Glutamatergic neuron (in vitro differentiated cells): ENCODE data around the gene SNRPN. TPM values are rescaled to one million over a fixed set of nuclear protein-coding genes. Genes with fewer than 3 reads are reported as not detected.

Source experiments
- DNase-seq: peaks from one replicate; pipeline ENCODE4 v3.0.0; 2022
- H3K27ac Mint-ChIP-seq: one replicate; pipeline ENCODE4 v1.8.0; 2020; ENCODE audit warnings: mild to moderate bottlenecking, mixed read lengths, inconsistent platforms; ENCODE audit not compliant: unreplicated experiment
- H3K27me3 Mint-ChIP-seq: one replicate; pipeline ENCODE4 v1.8.0; 2020; ENCODE audit warnings: mild to moderate bottlenecking, moderate library complexity, mixed read lengths, inconsistent platforms; ENCODE audit not compliant: unreplicated experiment
- H3K36me3 Mint-ChIP-seq: one replicate; pipeline ENCODE4 v1.8.0; 2020; ENCODE audit warnings: mild to moderate bottlenecking, mixed read lengths, inconsistent platforms; ENCODE audit not compliant: unreplicated experiment
- H3K4me1 Mint-ChIP-seq: one replicate; pipeline ENCODE4 v1.8.0; 2020; ENCODE audit warnings: mild to moderate bottlenecking, low read depth, mixed read lengths, inconsistent platforms; ENCODE audit not compliant: unreplicated experiment
- H3K4me3 Mint-ChIP-seq: one replicate; pipeline ENCODE4 v1.8.0; 2020; ENCODE audit warnings: mild to moderate bottlenecking, mixed read lengths, inconsistent platforms; ENCODE audit not compliant: unreplicated experiment
- H3K9me3 Mint-ChIP-seq: one replicate; pipeline ENCODE4 v1.8.0; 2020; ENCODE audit warnings: mild to moderate bottlenecking, moderate library complexity, mixed read lengths, inconsistent platforms; ENCODE audit not compliant: unreplicated experiment
- total RNA-seq: library from RNA; stranded (reverse); fragmentation: NEBNext Ultra II Directional; extraction: Animal tissue kit (Norgen Biotek cat#: 25700); gene quantifications from one replicate; pipeline ENCODE4 v1.2.1, GENCODE V29; 2021; ENCODE audit not compliant: unreplicated experiment
- TF ChIP-seq, protein P1 (sequence below): fragments of 200-600 bp; sonication (generic); IDR thresholded peaks from one replicate; pipeline ENCODE4 v1.5.0; 2021; ENCODE audit not compliant: partially characterized antibody, unreplicated experiment

SNRPN gene
- total RNA-seq, 1 donor from 2014 or later: 284 TPM

DNA sequence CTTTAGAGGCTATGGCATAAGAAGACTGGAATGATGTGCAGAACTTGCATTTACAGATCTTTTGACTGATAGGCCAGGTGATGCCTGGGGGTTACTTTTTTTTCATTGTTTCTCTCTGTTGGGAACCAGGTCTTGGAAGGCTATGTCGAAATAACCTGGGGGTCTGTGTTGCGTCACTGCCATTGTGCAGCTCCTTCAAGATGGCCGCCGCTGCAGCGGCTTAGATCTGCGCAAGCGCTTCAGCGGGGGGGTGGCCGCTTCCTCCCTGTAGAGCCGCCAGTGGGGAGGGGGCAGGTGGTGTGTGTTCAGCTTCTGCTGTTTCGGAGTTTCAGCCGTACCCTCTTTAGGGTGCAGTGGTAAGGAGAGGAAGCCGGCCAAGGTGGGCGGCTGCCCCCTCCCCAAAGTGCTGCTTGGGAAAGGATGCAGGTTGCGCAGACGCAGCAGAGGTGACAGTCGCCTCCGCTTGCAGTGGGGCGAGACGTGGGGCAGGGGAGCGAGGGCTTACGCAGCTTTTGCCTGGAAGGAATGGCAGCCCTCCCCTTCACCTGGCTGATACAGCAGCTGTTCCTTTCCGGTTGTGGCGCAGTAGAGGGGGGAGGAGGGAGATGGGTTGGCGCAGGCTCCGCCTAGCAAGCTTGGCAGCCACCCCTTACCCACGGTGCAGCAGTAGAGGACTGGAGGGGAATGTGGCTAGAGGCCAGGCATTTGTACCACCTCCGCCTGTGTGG is 1.5 kb downstream of the SNRPN start:
- Mint-ChIP-seq H3K27me3 (peaks cover 11% of the 10 kb centered on the region), H3K9me3 (peaks cover 19% of the 10 kb centered on the region), H3K27ac (peak overlapping the region; percentile 98), H3K4me1 (peaks cover 4% of the 10 kb centered on the region), H3K36me3 (peaks cover 6% of the 10 kb centered on the region), H3K4me3 (peak overlapping the region; percentile 93)
- TF ChIP-seq, protein P1, sequence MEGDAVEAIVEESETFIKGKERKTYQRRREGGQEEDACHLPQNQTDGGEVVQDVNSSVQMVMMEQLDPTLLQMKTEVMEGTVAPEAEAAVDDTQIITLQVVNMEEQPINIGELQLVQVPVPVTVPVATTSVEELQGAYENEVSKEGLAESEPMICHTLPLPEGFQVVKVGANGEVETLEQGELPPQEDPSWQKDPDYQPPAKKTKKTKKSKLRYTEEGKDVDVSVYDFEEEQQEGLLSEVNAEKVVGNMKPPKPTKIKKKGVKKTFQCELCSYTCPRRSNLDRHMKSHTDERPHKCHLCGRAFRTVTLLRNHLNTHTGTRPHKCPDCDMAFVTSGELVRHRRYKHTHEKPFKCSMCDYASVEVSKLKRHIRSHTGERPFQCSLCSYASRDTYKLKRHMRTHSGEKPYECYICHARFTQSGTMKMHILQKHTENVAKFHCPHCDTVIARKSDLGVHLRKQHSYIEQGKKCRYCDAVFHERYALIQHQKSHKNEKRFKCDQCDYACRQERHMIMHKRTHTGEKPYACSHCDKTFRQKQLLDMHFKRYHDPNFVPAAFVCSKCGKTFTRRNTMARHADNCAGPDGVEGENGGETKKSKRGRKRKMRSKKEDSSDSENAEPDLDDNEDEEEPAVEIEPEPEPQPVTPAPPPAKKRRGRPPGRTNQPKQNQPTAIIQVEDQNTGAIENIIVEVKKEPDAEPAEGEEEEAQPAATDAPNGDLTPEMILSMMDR: no peak
- DNase-seq: peak; percentile 80

DNA sequence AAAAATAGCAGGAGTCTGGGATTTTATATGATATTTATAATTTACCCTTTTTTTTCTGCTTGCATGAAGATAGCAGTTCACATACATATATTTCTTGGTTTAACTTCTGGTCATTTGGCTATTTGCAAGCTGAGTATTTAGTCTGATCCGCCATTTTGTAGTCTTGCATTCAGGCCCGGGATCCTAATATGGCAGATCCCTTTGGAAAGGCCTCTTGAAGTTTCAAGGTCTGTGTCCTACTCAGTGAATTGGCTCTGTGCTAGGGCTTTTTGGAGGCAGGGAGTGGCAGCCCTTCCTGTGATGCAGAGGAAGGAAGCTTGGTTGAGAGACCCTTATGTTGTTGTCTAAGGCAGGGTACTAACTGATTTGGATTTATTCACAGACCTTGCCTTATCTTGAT is 2.9 kb downstream of the SNRPN start:
- Mint-ChIP-seq H3K9me3 (peaks cover 19% of the 10 kb centered on the region), H3K27me3 (peaks cover 11% of the 10 kb centered on the region), H3K4me1 (peaks cover 6% of the 10 kb centered on the region), H3K4me3 (peak overlapping the region; percentile 93), H3K36me3 (peaks cover 6% of the 10 kb centered on the region), H3K27ac (peak overlapping the region; percentile 84)
- no peak for DNase-seq
- TF ChIP-seq, protein P1: no peak

DNA sequence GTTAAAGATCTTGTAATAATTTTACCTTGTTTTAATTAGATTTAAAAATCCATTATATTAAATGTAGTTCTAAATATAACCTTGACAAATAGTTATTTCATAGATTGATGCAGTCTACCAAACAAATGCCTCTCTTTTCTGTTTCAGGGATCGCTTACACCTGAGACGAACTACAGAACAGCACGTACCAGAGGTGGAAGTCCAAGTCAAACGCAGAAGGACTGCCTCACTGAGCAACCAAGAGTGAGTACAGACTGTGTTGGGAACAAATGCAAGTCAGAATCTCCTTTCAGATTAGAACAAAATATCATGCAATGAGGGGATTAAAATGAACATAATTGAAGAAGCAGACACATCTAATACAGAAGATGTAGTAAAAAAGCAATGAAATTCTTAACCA is 7.2 kb downstream of the SNRPN start:
- H3K27ac Mint-ChIP-seq: no peak overlapping the region
- H3K9me3 Mint-ChIP-seq: peaks cover 4% of the 10 kb centered on the region
- peaks cover 7% of the 10 kb centered on the region for H3K27me3 Mint-ChIP-seq
- TF ChIP-seq, protein P1: no peak
- H3K36me3 Mint-ChIP-seq: peaks cover 3% of the 10 kb centered on the region
- peaks cover 3% of the 10 kb centered on the region for H3K4me1 Mint-ChIP-seq
- no peak overlapping the region for H3K4me3 Mint-ChIP-seq
- no peak for DNase-seq

DNA sequence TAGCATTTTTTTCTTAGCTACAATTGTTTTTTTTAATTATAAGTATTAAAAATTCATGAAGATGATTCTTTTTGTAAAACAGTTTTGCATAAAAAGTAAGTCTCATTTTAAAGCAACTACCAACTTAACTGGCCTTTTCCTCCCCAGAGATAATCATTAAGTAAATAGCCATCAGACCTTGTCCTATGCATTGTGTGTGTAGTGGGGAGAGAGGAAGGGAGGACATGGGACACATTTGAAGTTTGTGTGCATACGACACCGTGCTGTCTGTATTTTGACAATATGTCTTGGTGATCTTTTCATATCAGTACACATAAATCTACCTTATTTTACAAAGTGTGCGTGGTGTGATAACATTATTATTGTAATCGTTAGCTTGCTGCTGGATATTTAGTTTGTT is 8.1 kb downstream of the SNRPN start:
- Mint-ChIP-seq H3K4me1 (peaks cover 3% of the 10 kb centered on the region), H3K36me3 (no peaks in the 10 kb centered on the region), H3K4me3 (no peak overlapping the region), H3K27me3 (peaks cover 4% of the 10 kb centered on the region), H3K27ac (no peak overlapping the region), H3K9me3 (peaks cover 2% of the 10 kb centered on the region)
- DNase-seq: no peak
- TF ChIP-seq, protein P1: no peak

DNA sequence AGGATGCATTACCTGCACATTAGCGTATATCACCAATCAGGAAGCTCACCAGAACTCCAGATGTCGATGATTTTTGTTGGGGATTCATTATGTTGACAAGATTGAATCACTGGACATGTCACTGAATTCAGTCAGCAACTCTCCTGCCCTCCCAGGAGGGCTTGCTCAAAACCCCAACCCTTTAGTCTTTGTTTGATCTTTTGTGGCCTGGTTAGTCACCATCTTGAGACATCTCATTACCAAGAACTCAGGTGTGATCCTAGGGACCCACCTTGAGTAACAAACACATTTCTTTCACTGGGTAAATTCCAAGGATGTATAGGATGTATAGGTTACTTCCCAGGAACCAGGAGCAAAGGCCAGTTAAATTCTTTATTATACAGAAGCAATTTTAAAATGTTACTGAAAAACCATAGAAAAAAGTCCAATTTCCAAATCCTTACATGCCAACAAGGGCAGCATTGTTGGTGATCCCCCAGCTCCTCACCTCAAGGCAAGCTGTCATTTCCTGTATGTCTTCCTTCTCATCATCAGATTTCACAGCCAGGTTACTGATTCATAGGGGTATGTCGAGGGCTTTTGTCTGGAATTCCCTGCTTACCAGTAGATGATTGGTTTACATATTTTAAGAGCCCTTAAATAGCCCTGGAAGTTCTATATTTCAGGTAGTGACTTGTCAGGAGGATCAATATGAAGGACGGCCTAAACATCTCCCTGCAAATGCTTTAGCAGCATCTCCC is 11.7 kb downstream of the SNRPN start:
- Mint-ChIP-seq H3K27me3 (peaks cover 4% of the 10 kb centered on the region), H3K27ac (no peak overlapping the region), H3K36me3 (no peaks in the 10 kb centered on the region), H3K9me3 (no peaks in the 10 kb centered on the region), H3K4me3 (no peak overlapping the region), H3K4me1 (no peaks in the 10 kb centered on the region)
- no peak for DNase-seq
- TF ChIP-seq, protein P1: no peak
